Measurements from ENCODE around the gene CD4. TPM values are rescaled to one million over a fixed set of nuclear protein-coding genes. Genes with fewer than 3 reads are reported as not detected.
A peak's percentile ranks its signal among the peaks of the same experiment; 100 is the strongest.

Gene CD4
- total RNA-seq, 3 donors from 2014 or later (not counting 1 experiment from before 2014, with no cell fraction given): 8.5 to 10.1 (median 9.8) TPM

- WGBS (ENCODE audit: insufficient coverage): 91% methylated on average over 4 of the region's 4 CpGs
- DNase-seq: no peak
- TF ChIP-seq CTCF (IDR thresholded peaks at IDR 0.05): no peak
- Histone ChIP-seq H3K27ac (ENCODE audit: low read length) (no peak overlapping the region), H3K4me3 (ENCODE audit: low read length) (no peak overlapping the region), H3K27me3 (ENCODE audit: control insufficient read depth, insufficient read depth, low read length) (peaks cover 10% of the 10 kb centered on the region), H3K36me3 (ENCODE audit: control insufficient read depth, insufficient read depth, low read length) (no peaks in the 10 kb centered on the region), H3K4me1 (ENCODE audit: control insufficient read depth, insufficient read depth, low read length) (peaks cover 34% of the 10 kb centered on the region), H3K9me3 (ENCODE audit: control insufficient read depth, insufficient read depth, low read length) (no peaks in the 10 kb centered on the region)
- no peak for ATAC-seq
- no peaks in the 10 kb centered on the region for H3K36me3 Mint-ChIP-seq
- intact Hi-C loops (cut with micrococcal nuclease): no loop called here
- H3K9me3 Mint-ChIP-seq: no peaks in the 10 kb centered on the region
- H3K27me3 Mint-ChIP-seq (ENCODE audit: low read depth in 2 of 2): peaks cover 29 to 47% of the 10 kb centered on the region in 2 donors
- H3K27ac Mint-ChIP-seq: no peak overlapping the region
- H3K4me1 Mint-ChIP-seq: peaks cover 26 to 28% of the 10 kb centered on the region in 2 donors
- no peak overlapping the region for H3K4me3 Mint-ChIP-seq
These were observed 25.9 kb upstream of the CD4 start for GRCh38 chr12:6763380-6763779.

- WGBS (ENCODE audit: insufficient coverage): 7% methylated on average over 14 of the region's 16 CpGs
- H3K36me3 Mint-ChIP-seq: no peaks in the 10 kb centered on the region
- Histone ChIP-seq H3K36me3 (ENCODE audit: control insufficient read depth, insufficient read depth, low read length) (no peaks in the 10 kb centered on the region), H3K4me3 (ENCODE audit: low read length) (no peak overlapping the region), H3K27ac (ENCODE audit: low read length) (no peak overlapping the region), H3K4me1 (ENCODE audit: control insufficient read depth, insufficient read depth, low read length) (peaks cover 34% of the 10 kb centered on the region), H3K9me3 (ENCODE audit: control insufficient read depth, insufficient read depth, low read length) (no peaks in the 10 kb centered on the region), H3K27me3 (ENCODE audit: control insufficient read depth, insufficient read depth, low read length) (peaks cover 10% of the 10 kb centered on the region)
- peak overlapping the region in 1 of 2 donors; percentile 25 for H3K27ac Mint-ChIP-seq
- peaks cover 26 to 28% of the 10 kb centered on the region in 2 donors for H3K4me1 Mint-ChIP-seq
- intact Hi-C loops (cut with micrococcal nuclease): loop anchor here (1.0 kb wide), 1 partner anchor 11 kb away; the partner anchor contains the start of gene MLF2
- H3K4me3 Mint-ChIP-seq: peak overlapping the region; percentile 67
- H3K27me3 Mint-ChIP-seq (ENCODE audit: low read depth in 2 of 2): peaks cover 33 to 49% of the 10 kb centered on the region in 2 donors
- no peaks in the 10 kb centered on the region for H3K9me3 Mint-ChIP-seq
- peak; percentile 85 to 90 (median 85) for ATAC-seq
- peak; percentile 31 to 81 for DNase-seq
- TF ChIP-seq CTCF (IDR thresholded peaks at IDR 0.05): no peak
These were observed 25.1 kb upstream of the CD4 start for GRCh38 chr12:6764011-6764828.

- WGBS (ENCODE audit: insufficient coverage): 55% methylated on average over 7 of the region's 7 CpGs
- intact Hi-C loops (cut with micrococcal nuclease): no loop called here
- Histone ChIP-seq H3K27ac (ENCODE audit: low read length) (no peak overlapping the region), H3K36me3 (ENCODE audit: control insufficient read depth, insufficient read depth, low read length) (no peaks in the 10 kb centered on the region), H3K27me3 (ENCODE audit: control insufficient read depth, insufficient read depth, low read length) (peaks cover 10% of the 10 kb centered on the region), H3K9me3 (ENCODE audit: control insufficient read depth, insufficient read depth, low read length) (no peaks in the 10 kb centered on the region), H3K4me1 (ENCODE audit: control insufficient read depth, insufficient read depth, low read length) (peaks cover 34% of the 10 kb centered on the region), H3K4me3 (ENCODE audit: low read length) (no peak overlapping the region)
- ATAC-seq (no peak), DNase-seq (no peak)
- H3K4me1 Mint-ChIP-seq: peaks cover 26 to 28% of the 10 kb centered on the region in 2 donors
- H3K9me3 Mint-ChIP-seq: no peaks in the 10 kb centered on the region
- peaks cover 33 to 54% of the 10 kb centered on the region in 2 donors for H3K27me3 Mint-ChIP-seq (ENCODE audit: low read depth in 2 of 2)
- no peak for TF ChIP-seq CTCF (IDR thresholded peaks at IDR 0.05)
- no peaks in the 10 kb centered on the region for H3K36me3 Mint-ChIP-seq
- H3K27ac Mint-ChIP-seq: peak overlapping the region in 1 of 2 donors; percentile 1
- H3K4me3 Mint-ChIP-seq: peak overlapping the region; percentile 73
These were observed 24.2 kb upstream of the CD4 start for GRCh38 chr12:6765048-6765633.

Measured in natural killer cell (primary cell).